Measurements from ENCODE around the gene SCFD2. TPM values are rescaled to one million over a fixed set of nuclear protein-coding genes. Genes with fewer than 3 reads are reported as not detected.

Gene SCFD2
- total and polyA plus RNA-seq, 10 of the 15 experiments (the other 5 are each of a cell fraction or from before 2014, with no cell fraction given): 4.8 to 37.6 (median 24.9) TPM

- TF ChIP-seq POLR2AphosphoS2 (IDR thresholded peaks at IDR 0.05; ENCODE audit: low read depth, low read length) (no peak), GABPA (IDR thresholded peaks at IDR 0.05; ENCODE audit: low read depth) (no peak)
Observed at GRCh38 chr4:53128231-53128630, 237.6 kb downstream of the SCFD2 start (continued).

DNA sequence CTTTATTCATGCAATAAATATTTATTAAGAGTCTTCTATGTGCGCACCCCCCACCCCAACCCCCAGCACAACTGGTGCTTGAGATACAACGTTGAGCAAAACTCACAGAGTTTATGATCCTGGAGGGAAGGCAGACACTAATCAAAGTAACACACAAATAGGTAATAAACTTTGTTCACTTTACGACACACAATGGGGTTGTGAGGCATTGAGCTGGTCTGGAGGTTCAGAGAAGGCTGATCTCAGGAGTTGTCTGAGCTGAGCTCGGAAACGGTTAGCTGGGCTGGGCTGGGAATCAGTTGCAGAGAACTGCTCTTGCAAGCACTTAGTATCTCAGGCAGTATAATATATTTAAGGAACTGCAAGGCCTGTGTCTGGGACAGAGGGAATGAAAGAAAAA is 238.5 kb downstream of the SCFD2 start:
- intact Hi-C loops (cut with micrococcal nuclease; ENCODE audit: unreplicated experiment): no loop called here
- ChIA-PET SMC1A (ENCODE audit: uncharacterized antibody, unreplicated experiment) (no interaction called here), CTCF (interaction anchor here (0.6 to 1.0 kb wide), 2 partner anchors 29 to 1789 kb away, joined by 3 read pairs; no protein-coding TSS in a partner anchor), POLR2A (interaction anchor here (0.7 kb wide), 1 partner anchor 103 kb away, joined by 3 read pairs; no protein-coding TSS in a partner anchor), RAD21 (ENCODE audit: unreplicated experiment) (no interaction called here)
- H3K4me2 ChIP-seq (ENCODE audit: control insufficient read depth, insufficient read depth): no peak overlapping the region
- ATAC-seq (no peak), FAIRE-seq (no peak), DNase-seq (ENCODE audit: low read depth, low spot score) (no peak)
- no peaks in the 10 kb centered on the region for H4K20me1 ChIP-seq (ENCODE audit: control insufficient read depth, insufficient read depth)
- no peaks in the 10 kb centered on the region for H3K79me2 ChIP-seq (ENCODE audit: control insufficient read depth, insufficient read depth, low read length)
- WGBS (ENCODE audit: insufficient coverage, insufficient replicate concordance, low lambda C conversion rate, missing lambda C conversion rate): 93% methylated on average over 5 of the region's 5 CpGs
- no peak overlapping the region for H2AFZ ChIP-seq (ENCODE audit: control insufficient read depth, low read depth, low read length)
- no peaks in the 10 kb centered on the region for H3K27me3 ChIP-seq (replicated peaks in 1 of 2; ENCODE audit: control insufficient read depth in 2 of 2, insufficient read depth in 2 of 2, low read length in 1 of 2)
- no peaks in the 10 kb centered on the region; a peak in 1 of 4 replicates for H3K36me3 ChIP-seq (ENCODE audit: control insufficient read depth in 2 of 2, insufficient read depth in 2 of 2, low read length in 1 of 2)
- no peaks in the 10 kb centered on the region for H3K4me1 ChIP-seq (ENCODE audit: control insufficient read depth, insufficient read depth, low read length)
- H3K4me3 ChIP-seq: no peak overlapping the region
- no TSS peak for BruUV-seq (replicated peaks)
- no peaks in the 10 kb centered on the region for H3K9me3 ChIP-seq (replicated peaks; ENCODE audit: control insufficient read depth, insufficient read depth, low read length)
- H3K9ac ChIP-seq (ENCODE audit: control insufficient read depth, insufficient read depth, low read length): no peak overlapping the region
- in situ Hi-C loops (cut with MboI): no loop called here
- H3K27ac ChIP-seq (ENCODE audit: control insufficient read depth, insufficient read depth): no peak overlapping the region
- TF ChIP-seq ZNF622 (IDR thresholded peaks at IDR 0.05): no peak
- no peak for TF ChIP-seq SIN3A (IDR thresholded peaks at IDR 0.05; ENCODE audit: low read depth, low read length)
- TF ChIP-seq ZNF274 (IDR thresholded peaks at IDR 0.05; ENCODE audit: insufficient read depth, insufficient read length): no peak
- no peak for TF ChIP-seq MXI1 (IDR thresholded peaks at IDR 0.05; ENCODE audit: low read depth, low read length)
- no peak for TF ChIP-seq EED (IDR thresholded peaks at IDR 0.05; ENCODE audit: low read depth)
- TF ChIP-seq, protein P1, sequence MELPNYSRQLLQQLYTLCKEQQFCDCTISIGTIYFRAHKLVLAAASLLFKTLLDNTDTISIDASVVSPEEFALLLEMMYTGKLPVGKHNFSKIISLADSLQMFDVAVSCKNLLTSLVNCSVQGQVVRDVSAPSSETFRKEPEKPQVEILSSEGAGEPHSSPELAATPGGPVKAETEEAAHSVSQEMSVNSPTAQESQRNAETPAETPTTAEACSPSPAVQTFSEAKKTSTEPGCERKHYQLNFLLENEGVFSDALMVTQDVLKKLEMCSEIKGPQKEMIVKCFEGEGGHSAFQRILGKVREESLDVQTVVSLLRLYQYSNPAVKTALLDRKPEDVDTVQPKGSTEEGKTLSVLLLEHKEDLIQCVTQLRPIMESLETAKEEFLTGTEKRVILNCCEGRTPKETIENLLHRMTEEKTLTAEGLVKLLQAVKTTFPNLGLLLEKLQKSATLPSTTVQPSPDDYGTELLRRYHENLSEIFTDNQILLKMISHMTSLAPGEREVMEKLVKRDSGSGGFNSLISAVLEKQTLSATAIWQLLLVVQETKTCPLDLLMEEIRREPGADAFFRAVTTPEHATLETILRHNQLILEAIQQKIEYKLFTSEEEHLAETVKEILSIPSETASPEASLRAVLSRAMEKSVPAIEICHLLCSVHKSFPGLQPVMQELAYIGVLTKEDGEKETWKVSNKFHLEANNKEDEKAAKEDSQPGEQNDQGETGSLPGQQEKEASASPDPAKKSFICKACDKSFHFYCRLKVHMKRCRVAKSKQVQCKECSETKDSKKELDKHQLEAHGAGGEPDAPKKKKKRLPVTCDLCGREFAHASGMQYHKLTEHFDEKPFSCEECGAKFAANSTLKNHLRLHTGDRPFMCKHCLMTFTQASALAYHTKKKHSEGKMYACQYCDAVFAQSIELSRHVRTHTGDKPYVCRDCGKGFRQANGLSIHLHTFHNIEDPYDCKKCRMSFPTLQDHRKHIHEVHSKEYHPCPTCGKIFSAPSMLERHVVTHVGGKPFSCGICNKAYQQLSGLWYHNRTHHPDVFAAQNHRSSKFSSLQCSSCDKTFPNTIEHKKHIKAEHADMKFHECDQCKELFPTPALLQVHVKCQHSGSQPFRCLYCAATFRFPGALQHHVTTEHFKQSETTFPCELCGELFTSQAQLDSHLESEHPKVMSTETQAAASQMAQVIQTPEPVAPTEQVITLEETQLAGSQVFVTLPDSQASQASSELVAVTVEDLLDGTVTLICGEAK (IDR thresholded peaks at IDR 0.05; ENCODE audit: borderline replicate concordance): no peak
- TF ChIP-seq, protein P2, sequence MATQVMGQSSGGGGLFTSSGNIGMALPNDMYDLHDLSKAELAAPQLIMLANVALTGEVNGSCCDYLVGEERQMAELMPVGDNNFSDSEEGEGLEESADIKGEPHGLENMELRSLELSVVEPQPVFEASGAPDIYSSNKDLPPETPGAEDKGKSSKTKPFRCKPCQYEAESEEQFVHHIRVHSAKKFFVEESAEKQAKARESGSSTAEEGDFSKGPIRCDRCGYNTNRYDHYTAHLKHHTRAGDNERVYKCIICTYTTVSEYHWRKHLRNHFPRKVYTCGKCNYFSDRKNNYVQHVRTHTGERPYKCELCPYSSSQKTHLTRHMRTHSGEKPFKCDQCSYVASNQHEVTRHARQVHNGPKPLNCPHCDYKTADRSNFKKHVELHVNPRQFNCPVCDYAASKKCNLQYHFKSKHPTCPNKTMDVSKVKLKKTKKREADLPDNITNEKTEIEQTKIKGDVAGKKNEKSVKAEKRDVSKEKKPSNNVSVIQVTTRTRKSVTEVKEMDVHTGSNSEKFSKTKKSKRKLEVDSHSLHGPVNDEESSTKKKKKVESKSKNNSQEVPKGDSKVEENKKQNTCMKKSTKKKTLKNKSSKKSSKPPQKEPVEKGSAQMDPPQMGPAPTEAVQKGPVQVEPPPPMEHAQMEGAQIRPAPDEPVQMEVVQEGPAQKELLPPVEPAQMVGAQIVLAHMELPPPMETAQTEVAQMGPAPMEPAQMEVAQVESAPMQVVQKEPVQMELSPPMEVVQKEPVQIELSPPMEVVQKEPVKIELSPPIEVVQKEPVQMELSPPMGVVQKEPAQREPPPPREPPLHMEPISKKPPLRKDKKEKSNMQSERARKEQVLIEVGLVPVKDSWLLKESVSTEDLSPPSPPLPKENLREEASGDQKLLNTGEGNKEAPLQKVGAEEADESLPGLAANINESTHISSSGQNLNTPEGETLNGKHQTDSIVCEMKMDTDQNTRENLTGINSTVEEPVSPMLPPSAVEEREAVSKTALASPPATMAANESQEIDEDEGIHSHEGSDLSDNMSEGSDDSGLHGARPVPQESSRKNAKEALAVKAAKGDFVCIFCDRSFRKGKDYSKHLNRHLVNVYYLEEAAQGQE (IDR thresholded peaks at IDR 0.05; ENCODE audit: low read depth, low read length): no peak
- no peak for TF ChIP-seq CTCF (IDR thresholded peaks at IDR 0.05 in 2 of 3, conservative IDR thresholded peaks at IDR 0.05 in 1 of 3; ENCODE audit: control insufficient read depth in 2 of 3, extremely low read depth in 1 of 3, insufficient read depth in 1 of 3, low read depth in 3 of 3, low read length in 3 of 3)
- no peak for TF ChIP-seq CBX5 (IDR thresholded peaks at IDR 0.05; ENCODE audit: low read depth)
- no peak for TF ChIP-seq TAF1 (IDR thresholded peaks at IDR 0.05; ENCODE audit: borderline replicate concordance, low read depth, low read length)
- TF ChIP-seq GABPA (IDR thresholded peaks at IDR 0.05; ENCODE audit: low read depth): no peak
- TF ChIP-seq HCFC1 (IDR thresholded peaks at IDR 0.05; ENCODE audit: low read length): no peak
